ENCODE data around the gene ARRDC5. TPM values are rescaled to one million over a fixed set of nuclear protein-coding genes. Genes with fewer than 3 reads are reported as not detected.

The ARRDC5 gene
- polyA plus RNA-seq, 1 donor from 2014 or later, result not detected

DNA sequence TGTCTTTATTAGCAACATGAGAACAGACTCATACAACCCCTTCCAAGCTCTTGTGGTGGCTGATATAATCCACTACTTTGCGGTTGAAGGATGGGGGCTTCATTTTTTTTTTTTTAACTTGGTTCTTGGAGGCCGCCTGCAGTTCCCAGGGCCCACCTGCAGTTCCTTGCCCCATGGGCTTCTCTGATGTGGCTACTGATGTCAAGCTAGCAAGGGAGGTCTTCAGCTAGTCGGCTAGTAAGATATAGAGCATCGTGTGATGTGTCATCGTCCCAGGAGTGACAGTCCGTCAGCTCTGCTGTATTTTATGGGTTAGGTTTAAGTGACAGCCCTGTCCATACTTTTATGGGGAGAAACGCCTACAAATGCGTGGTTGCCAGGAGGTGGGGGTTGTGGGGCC, 32.7 kb upstream of the ARRDC5 start:
- no peak overlapping the region for H2AFZ ChIP-seq (ENCODE audit: low read depth, low read length)
- no peaks in the 10 kb centered on the region for H3K79me2 ChIP-seq (replicated peaks; ENCODE audit: insufficient read depth, low read length)
- no peaks in the 10 kb centered on the region for H3K9me3 ChIP-seq (ENCODE audit: low read length)
- TF ChIP-seq TAF1 (IDR thresholded peaks at IDR 0.05; ENCODE audit: low read depth), result no peak
- no peak for TF ChIP-seq SMC3 (conservative IDR thresholded peaks at IDR 0.05; ENCODE audit: poor library complexity)
- TF ChIP-seq EP300 (conservative IDR thresholded peaks at IDR 0.05; ENCODE audit: poor library complexity, severe bottlenecking), result no peak
- TF ChIP-seq RAD21 (conservative IDR thresholded peaks at IDR 0.05), result no peak
- no peak for TF ChIP-seq EZH2 (IDR thresholded peaks at IDR 0.05; ENCODE audit: borderline replicate concordance, insufficient read depth, low read length, poor library complexity, severe bottlenecking)
- TF ChIP-seq MXI1 (conservative IDR thresholded peaks at IDR 0.05; ENCODE audit: poor library complexity, severe bottlenecking), result no peak
- TF ChIP-seq POLR2AphosphoS5 (IDR thresholded peaks at IDR 0.05), result no peak
- TF ChIP-seq, protein P1, sequence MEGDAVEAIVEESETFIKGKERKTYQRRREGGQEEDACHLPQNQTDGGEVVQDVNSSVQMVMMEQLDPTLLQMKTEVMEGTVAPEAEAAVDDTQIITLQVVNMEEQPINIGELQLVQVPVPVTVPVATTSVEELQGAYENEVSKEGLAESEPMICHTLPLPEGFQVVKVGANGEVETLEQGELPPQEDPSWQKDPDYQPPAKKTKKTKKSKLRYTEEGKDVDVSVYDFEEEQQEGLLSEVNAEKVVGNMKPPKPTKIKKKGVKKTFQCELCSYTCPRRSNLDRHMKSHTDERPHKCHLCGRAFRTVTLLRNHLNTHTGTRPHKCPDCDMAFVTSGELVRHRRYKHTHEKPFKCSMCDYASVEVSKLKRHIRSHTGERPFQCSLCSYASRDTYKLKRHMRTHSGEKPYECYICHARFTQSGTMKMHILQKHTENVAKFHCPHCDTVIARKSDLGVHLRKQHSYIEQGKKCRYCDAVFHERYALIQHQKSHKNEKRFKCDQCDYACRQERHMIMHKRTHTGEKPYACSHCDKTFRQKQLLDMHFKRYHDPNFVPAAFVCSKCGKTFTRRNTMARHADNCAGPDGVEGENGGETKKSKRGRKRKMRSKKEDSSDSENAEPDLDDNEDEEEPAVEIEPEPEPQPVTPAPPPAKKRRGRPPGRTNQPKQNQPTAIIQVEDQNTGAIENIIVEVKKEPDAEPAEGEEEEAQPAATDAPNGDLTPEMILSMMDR (IDR thresholded peaks at IDR 0.05; ENCODE audit: poor library complexity, severe bottlenecking), result no peak
- TF ChIP-seq, protein P2, sequence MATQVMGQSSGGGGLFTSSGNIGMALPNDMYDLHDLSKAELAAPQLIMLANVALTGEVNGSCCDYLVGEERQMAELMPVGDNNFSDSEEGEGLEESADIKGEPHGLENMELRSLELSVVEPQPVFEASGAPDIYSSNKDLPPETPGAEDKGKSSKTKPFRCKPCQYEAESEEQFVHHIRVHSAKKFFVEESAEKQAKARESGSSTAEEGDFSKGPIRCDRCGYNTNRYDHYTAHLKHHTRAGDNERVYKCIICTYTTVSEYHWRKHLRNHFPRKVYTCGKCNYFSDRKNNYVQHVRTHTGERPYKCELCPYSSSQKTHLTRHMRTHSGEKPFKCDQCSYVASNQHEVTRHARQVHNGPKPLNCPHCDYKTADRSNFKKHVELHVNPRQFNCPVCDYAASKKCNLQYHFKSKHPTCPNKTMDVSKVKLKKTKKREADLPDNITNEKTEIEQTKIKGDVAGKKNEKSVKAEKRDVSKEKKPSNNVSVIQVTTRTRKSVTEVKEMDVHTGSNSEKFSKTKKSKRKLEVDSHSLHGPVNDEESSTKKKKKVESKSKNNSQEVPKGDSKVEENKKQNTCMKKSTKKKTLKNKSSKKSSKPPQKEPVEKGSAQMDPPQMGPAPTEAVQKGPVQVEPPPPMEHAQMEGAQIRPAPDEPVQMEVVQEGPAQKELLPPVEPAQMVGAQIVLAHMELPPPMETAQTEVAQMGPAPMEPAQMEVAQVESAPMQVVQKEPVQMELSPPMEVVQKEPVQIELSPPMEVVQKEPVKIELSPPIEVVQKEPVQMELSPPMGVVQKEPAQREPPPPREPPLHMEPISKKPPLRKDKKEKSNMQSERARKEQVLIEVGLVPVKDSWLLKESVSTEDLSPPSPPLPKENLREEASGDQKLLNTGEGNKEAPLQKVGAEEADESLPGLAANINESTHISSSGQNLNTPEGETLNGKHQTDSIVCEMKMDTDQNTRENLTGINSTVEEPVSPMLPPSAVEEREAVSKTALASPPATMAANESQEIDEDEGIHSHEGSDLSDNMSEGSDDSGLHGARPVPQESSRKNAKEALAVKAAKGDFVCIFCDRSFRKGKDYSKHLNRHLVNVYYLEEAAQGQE (IDR thresholded peaks at IDR 0.05; ENCODE audit: borderline replicate concordance), result no peak
- no peak overlapping the region for H3K27ac ChIP-seq (ENCODE audit: low read length)
- no peak overlapping the region for H3K4me3 ChIP-seq (ENCODE audit: low read length)
- no peaks in the 10 kb centered on the region for H4K20me1 ChIP-seq (ENCODE audit: insufficient read depth)
- no peak overlapping the region for H3K9ac ChIP-seq (ENCODE audit: low read length)
- H3K9me2 ChIP-seq (ENCODE audit: insufficient read depth, low read length), result no peaks in the 10 kb centered on the region
- no peak overlapping the region for H3K4me2 ChIP-seq (ENCODE audit: low read length)
- no peaks in the 10 kb centered on the region for H3F3A ChIP-seq (ENCODE audit: insufficient read depth, low read length, poor library complexity, severe bottlenecking)
- no peaks in the 10 kb centered on the region for H3K27me3 ChIP-seq (ENCODE audit: insufficient read depth, low read depth, low read length)
- no peaks in the 10 kb centered on the region for H3K36me3 ChIP-seq (ENCODE audit: insufficient read depth, low read length)

DNA sequence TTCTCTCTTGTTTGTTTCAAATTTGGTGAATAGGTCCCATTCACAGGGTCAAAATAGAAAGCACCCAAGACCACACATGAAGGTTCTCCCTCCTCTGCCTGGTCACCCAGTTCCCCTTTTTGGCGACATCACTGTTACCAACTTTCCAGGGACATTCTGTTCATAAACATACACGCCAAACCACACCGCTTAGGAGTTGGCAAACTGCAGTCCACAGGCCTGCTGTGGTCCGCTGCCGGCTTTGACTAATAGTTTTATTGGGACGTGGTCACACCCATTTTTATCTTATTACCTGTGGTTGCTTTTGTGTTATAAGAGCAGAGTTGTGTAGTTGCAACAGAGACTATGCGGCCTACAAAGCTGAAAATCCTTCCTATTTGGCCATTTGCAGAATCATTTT, 30.8 kb upstream of the ARRDC5 start:
- TF ChIP-seq, protein P2 (IDR thresholded peaks at IDR 0.05; ENCODE audit: borderline replicate concordance), result no peak
- no peak for TF ChIP-seq EP300 (conservative IDR thresholded peaks at IDR 0.05; ENCODE audit: poor library complexity, severe bottlenecking)
- no peak for TF ChIP-seq POLR2AphosphoS5 (IDR thresholded peaks at IDR 0.05)
- no peak for TF ChIP-seq MXI1 (conservative IDR thresholded peaks at IDR 0.05; ENCODE audit: poor library complexity, severe bottlenecking)
- no peak for TF ChIP-seq RAD21 (conservative IDR thresholded peaks at IDR 0.05)
- TF ChIP-seq EZH2 (IDR thresholded peaks at IDR 0.05; ENCODE audit: borderline replicate concordance, insufficient read depth, low read length, poor library complexity, severe bottlenecking), result no peak
- TF ChIP-seq SMC3 (conservative IDR thresholded peaks at IDR 0.05; ENCODE audit: poor library complexity), result no peak
- TF ChIP-seq, protein P1 (IDR thresholded peaks at IDR 0.05; ENCODE audit: poor library complexity, severe bottlenecking), result no peak
- TF ChIP-seq TAF1 (IDR thresholded peaks at IDR 0.05; ENCODE audit: low read depth), result no peak
- no peaks in the 10 kb centered on the region for H4K20me1 ChIP-seq (ENCODE audit: insufficient read depth)
- no peaks in the 10 kb centered on the region for H3K9me3 ChIP-seq (ENCODE audit: low read length)
- no peak overlapping the region for H3K27ac ChIP-seq (ENCODE audit: low read length)
- H3K4me3 ChIP-seq (ENCODE audit: low read length), result no peak overlapping the region
- no peak overlapping the region for H2AFZ ChIP-seq (ENCODE audit: low read depth, low read length)
- H3K9me2 ChIP-seq (ENCODE audit: insufficient read depth, low read length), result no peaks in the 10 kb centered on the region
- no peaks in the 10 kb centered on the region for H3K27me3 ChIP-seq (ENCODE audit: insufficient read depth, low read depth, low read length)
- no peaks in the 10 kb centered on the region for H3F3A ChIP-seq (ENCODE audit: insufficient read depth, low read length, poor library complexity, severe bottlenecking)
- no peaks in the 10 kb centered on the region for H3K36me3 ChIP-seq (ENCODE audit: insufficient read depth, low read length)
- no peaks in the 10 kb centered on the region for H3K79me2 ChIP-seq (replicated peaks; ENCODE audit: insufficient read depth, low read length)
- no peak overlapping the region for H3K4me2 ChIP-seq (ENCODE audit: low read length)
- no peak overlapping the region for H3K9ac ChIP-seq (ENCODE audit: low read length)
